Stimulated activated CD8-positive, alpha-beta memory T cell treated with anti-CD3 and anti-CD28 coated beads, Interleukin-2, amount 100 ng/mL, for 1 hour (primary cell): ENCODE measurements around the gene PRKCB.

Experiments
- DNase-seq, 2 donors: peaks; one replicate each; pipeline ENCODE4 v3.0.0-alpha.2; 2020; ENCODE audit warnings: low read depth in 2 of 2

The PRKCB gene

DNA sequence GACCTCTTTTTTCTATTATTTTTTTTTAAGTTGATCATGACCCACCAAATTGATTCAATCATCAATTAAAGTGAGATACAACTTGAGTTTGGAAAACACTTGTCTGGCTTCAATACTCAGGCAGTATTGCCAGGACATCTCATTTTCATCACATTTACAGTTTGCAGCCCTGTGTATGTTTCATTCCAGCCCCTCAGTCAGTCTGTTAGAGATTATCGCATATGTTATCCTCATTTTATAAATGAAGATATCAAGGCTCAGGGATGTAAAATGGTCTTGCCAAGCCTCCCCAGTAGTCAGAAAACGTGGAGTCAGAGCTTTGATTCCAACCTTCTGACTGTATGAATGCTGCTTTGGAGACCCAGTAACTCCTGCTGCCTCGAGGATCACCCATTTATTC is 333.1 kb downstream of the PRKCB start:
- DNase-seq, result no peak

DNA sequence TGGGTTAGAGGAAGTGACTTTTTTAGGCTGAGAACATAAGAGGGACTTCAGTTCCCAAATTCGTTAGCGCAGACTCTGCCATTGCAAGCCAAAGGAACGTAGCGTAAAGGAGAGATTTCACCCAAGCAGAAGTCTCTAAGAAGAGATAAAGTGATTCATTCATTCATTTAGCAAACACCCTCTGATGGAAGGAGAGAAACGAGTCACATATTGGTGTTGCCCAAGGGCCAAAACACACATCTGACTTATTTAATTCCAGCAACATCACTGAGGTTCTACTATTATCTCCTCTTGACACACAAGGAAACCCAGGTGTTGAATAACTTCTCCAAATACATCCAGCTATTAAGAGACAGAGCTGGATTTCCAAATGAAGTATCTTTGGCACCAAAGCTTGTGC is 334.6 kb downstream of the PRKCB start:
- no peak for DNase-seq

DNA sequence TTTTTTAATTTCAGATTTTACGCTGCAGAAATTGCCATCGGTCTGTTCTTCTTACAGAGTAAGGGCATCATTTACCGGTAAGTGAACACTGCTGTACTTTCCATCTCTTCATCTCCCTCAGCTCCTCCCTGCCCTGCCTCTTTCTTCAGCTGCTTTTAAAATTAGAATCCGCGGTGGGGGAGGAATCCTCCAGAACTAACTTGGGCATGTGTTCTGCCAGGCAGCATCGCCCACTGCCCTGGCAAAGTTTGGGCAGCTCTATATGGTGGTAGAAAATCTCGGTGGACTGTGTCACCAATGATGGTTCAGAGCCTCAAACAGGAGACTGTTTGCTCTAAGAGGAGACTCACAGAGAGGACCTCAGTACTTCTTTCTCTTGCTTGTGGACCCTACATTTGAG is 338.7 kb downstream of the PRKCB start:
- DNase-seq, result no peak

GRCh38 chr16:24174957-24175356 is 339.2 kb downstream of the PRKCB start:
- DNase-seq, result no peak

DNA sequence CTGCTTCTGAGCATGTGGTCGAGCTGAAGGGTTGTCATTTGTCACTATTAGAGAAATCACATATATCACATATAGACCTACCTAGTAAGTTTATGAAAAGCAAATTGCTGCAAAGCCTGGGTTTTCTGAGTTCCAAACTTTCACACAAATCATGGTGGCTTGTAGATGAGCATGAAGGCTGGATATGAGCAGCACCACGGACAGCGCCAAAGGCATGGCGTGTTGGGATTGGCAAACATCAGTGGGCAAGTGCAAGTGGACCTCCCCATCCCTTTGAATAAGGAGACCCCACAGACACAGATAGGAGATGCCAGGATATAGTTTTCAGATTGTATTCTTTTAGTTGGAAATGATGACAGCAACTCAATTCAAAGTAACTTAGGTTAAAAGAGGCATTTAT is 342.7 kb downstream of the PRKCB start:
- no peak for DNase-seq

DNA sequence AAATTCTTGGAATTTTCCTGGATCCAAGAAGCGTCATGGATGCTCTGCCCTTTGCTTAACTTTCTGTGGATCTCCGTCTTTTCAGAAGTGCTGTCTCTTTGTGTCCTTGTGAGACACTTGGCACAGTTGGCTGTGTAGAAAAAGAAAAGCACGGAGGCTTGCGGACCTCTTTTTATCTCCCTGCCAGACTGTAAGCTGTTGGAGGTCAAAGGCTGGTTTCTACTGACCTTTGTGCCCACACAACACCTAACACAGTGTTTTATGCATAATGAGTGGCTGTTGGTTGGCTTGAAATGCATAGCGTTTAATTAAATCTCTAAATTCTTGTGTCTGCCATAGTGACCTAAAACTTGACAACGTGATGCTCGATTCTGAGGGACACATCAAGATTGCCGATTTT is 344.7 kb downstream of the PRKCB start:
- no peak for DNase-seq

GRCh38 chr16:24188021-24188542 is 352.3 kb downstream of the PRKCB start:
- no peak for DNase-seq

DNA sequence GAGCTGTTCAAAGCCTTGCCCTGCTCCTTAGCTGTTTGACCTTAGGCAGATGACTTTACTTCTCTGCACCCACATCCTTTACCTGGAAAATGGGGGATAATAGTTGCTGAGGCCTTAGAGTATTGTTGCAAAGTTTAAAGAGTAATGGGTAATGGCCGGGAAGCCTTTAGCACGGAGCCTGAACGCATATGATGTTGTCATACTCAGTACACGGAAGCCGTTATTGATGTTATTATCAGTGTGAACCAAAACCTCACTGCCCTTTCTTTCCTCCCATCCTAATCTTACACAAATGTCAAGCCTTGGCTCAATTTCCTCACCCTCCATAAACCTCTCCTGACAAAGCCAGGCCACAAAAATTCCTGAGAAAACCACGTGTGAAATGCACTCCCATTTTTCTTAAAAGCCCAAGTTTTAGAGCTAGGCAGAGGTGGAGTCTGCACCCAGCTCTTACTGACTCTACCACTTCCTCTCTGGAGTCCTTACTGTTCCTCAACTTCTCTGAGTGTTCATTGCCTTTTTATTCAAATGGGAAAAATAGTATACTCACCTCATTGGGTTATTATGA is 353.1 kb downstream of the PRKCB start:
- no peak for DNase-seq

DNA sequence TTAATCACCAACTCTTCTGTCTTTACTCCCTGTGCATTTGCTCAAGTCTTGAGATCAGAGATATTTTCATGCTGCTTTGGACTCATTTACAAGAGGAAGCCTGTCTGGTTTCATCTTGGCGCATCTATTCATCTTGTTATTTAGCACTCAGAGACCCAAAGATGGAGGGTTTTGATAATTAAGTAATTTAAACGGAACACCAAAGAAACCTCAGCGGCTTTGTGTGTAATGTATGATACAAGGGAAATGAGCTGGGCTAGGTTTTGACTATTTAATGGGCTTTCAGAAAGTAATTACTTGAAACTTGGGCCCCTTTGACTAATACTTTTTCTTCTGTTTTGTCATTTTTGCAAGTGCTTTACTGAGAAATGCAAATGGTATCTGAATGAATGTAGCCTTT is 354.2 kb downstream of the PRKCB start:
- no peak for DNase-seq

DNA sequence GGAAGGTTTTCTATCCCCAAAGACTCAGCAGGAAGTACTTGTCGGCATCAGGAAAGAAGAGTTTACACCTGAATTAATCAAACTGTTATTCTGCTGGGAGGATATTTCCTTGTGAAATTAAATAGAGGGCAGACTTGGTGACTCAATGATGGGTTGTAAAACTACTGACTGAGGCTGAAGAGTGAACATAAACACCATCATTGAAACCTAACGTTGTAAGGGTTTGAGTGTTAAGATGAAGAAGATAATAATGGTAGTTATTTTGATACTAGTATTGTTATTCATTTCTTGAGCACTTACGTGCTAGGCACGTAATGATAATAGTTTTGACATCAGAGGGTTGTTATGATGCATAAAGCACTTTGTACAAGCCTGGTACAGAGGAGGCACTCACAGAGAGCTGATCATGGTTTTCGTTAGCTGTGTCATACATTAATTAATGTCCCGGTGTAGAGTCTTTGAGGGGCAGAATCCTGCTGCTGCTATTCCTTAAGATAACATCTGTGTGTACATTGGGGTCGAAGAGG is 356.2 kb downstream of the PRKCB start:
- no peak for DNase-seq

DNA sequence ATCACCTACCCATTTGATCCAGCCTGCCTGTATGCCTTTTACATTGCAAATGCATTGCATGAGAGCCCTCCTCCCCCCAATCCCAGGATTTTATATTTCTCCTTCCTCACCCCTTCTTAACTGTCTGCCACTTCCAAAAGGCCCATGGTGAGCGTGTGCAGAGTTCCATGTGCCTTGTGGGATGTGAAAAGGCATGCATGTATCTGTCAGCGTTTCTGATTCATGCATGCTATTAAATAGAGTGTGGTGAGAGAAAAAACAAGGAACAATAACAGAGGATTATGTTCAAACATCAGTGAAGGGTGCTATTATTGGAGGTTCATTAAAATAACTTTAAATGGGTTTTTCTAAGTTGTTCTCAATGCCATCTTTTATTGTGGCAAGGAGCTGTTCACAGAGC is 359.4 kb downstream of the PRKCB start:
- no peak for DNase-seq

- no peak for DNase-seq
Measured at GRCh38 chr16:24198807-24199533, 363.2 kb downstream of the PRKCB start.

GRCh38 chr16:24203675-24204074 is 367.9 kb downstream of the PRKCB start:
- no peak for DNase-seq

GRCh38 chr16:24204150-24204665 is 368.4 kb downstream of the PRKCB start:
- DNase-seq, result no peak

DNA sequence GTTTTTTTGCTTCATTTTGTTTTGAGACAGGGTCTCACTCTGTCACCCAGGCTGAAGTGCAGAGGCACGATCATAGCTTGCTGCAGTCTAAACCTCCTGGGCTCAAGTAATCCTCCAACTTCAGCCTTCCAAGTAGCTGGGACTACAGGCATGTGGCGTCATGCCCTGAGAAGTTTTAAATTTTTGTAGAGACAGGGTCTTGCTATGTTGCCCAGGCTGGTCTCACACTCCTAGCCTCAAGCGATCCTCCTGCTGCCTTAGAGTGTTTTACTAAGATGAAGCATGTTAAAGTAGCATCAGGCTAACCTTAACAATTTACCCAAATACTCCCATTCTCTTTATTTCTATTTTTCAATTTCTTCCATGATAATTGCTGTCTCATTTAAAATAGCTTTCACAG is 371.1 kb downstream of the PRKCB start:
- no peak for DNase-seq

DNA sequence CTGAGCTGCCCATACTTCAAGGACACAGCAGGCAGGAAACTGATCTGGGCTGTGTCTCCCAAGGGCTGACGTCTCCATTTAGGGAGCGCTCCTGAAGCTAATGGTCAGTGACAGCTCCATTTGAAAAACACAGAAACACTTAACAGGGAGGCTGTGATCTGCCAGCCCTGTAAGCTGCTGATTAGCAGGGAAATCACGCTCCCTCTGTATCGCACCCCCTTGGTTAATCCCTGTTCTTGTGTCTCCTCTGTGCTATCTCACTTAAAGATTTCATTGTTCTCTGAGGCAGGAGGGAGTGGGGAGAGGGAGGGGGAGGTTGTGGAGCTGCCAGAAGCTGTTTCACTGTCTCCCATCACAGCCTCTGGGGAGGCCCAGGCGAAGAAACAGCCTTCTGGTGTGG is 372.9 kb downstream of the PRKCB start:
- DNase-seq, result no peak

DNA sequence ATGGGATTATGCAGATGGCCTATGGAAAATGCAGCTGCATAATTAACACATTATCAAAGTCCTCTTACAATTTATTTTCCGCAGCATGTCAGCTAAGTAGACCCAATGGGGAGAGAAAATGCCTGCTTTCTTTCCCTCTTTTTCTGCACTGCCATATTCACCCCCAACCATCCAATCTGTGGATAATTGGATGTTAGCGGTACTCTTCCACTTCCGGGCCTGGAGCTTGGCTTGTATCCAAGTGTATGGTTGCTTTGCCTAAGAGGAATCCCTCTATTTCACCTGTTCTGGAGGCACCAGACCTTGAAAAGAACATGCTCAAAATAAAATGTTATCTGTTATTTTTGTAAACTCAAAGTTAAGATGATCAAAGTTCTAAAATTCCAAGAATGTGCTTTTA is 379.2 kb downstream of the PRKCB start:
- no peak for DNase-seq

DNA sequence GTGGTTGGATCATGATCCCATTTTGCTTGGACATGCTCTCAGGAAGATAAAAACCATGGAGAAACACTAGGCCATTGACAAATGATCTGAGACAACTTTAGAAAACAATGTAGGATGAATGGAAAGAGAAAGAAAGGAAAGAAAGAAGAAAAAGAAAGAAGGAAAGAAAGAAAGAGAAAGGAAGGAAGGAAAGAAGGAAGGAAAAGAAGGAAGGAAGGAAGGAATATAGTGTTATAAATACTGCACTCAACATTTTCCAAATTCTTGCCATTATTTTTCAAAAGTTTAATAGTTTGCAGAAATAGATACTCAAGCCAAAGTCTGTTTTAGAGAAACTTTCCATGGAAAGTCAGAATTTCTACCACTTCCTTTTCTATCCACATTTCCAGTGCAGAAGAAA is 381.2 kb downstream of the PRKCB start:
- no peak for DNase-seq

DNA sequence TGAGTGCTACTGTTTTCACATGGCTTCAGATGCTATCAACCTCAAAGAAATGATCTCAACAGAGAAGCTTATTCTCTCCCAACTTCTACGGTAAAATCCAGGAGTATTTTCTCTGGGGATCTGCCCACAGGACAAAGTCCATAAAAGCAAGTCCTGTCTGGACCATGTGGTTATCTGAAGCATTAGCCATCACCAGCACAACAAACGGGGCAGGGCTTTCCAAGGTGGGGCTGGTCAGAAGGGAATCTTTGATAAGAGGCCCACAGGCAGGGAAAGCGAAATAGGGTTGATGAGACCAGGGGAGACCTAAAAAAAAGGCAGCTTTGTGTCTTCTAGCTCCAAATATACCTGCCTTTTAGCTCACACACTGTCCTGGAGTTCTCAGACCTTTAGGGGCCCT is 381.7 kb downstream of the PRKCB start:
- no peak for DNase-seq

- DNase-seq, result no peak
Measured at GRCh38 chr16:24218299-24218698, 382.5 kb downstream of the PRKCB start.

DNA sequence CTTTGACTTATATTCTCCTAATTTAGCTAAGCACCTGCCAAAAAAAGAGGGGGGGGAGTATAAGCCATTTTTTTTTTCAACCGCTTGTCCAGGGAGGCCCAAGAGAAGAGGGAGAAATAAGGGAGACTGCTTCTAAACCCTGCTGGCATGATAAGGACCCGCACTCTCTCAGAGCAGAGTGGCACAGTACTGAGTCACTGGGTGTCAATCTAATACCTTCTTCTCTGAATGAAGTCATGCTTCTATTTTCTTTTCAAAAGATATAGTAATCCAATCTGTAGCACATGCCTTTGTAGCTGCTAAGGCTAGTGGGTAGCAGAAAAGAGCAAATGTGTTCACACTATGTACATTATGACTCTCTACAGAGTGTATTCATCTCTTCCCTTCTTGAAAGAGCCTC is 385.4 kb downstream of the PRKCB start:
- no peak for DNase-seq

- no peak for DNase-seq
Measured at GRCh38 chr16:24228514-24228913, 392.7 kb downstream of the PRKCB start.

DNA sequence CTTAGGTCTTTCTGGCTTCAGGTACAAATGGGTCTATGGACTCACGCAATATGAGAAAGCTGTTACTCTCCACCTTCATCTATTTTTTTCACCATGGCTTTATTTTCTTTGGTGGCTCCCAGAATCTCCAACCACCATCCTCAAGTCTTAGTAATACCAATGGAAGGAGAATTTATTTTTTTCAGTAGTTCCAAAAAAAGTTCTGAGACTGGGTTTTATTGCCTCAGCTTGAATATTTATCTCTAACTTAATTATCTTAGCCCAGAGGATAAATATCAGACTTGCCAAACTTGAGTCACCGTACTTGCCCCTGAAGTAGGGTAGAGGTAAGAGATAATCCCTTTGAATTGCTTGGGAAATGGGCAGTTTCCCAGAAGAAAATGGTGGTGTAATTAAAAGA is 397.2 kb downstream of the PRKCB start:
- DNase-seq, result no peak
